GM12873 (cell line): ENCODE measurements around the gene CA5A.

Experiments used
- TF ChIP-seq, protein P1 (sequence below): IDR thresholded peaks from 2 replicates; pipeline ENCODE4 v1.5.1; 2012; ENCODE audit warnings: low read depth, mild to moderate bottlenecking, moderate library complexity, low read length, control low read depth; ENCODE audit not compliant: insufficient read depth; ENCODE audit errors: missing control alignments

The CA5A gene

DNA sequence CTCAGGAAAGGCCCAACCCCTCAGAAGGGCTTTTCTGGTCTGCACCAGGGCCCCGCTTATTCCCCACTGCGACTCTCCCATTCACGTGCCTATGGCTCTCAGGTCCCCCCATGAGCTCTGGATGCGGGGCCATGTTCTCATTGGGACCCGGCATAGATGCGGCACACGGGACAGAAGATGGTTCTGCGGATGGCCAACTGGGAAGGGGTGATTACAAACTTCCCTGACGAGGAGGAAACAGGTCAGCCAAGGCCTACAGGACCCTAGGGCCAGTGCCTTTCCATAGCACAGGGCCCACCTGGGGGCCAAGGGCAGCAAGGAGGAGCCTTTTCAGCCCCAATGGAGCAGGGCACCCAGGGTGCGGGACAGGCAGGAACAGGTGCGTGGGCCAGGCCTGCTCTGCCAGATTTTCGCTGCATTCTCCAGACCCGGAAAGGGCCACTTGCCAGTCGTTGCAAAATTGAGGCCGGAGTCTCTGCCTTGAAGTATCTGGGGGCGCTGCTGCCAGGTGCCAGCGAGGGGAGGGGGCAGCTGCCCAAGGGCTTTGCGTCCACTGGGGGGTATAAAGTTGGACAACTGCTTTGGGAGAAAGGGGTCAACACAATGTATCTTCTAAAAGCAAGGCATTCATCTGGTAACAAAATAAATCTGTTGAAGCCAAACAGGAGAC, 87.5 kb downstream of the CA5A start:
- TF ChIP-seq, protein P1, sequence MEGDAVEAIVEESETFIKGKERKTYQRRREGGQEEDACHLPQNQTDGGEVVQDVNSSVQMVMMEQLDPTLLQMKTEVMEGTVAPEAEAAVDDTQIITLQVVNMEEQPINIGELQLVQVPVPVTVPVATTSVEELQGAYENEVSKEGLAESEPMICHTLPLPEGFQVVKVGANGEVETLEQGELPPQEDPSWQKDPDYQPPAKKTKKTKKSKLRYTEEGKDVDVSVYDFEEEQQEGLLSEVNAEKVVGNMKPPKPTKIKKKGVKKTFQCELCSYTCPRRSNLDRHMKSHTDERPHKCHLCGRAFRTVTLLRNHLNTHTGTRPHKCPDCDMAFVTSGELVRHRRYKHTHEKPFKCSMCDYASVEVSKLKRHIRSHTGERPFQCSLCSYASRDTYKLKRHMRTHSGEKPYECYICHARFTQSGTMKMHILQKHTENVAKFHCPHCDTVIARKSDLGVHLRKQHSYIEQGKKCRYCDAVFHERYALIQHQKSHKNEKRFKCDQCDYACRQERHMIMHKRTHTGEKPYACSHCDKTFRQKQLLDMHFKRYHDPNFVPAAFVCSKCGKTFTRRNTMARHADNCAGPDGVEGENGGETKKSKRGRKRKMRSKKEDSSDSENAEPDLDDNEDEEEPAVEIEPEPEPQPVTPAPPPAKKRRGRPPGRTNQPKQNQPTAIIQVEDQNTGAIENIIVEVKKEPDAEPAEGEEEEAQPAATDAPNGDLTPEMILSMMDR = no peak

DNA sequence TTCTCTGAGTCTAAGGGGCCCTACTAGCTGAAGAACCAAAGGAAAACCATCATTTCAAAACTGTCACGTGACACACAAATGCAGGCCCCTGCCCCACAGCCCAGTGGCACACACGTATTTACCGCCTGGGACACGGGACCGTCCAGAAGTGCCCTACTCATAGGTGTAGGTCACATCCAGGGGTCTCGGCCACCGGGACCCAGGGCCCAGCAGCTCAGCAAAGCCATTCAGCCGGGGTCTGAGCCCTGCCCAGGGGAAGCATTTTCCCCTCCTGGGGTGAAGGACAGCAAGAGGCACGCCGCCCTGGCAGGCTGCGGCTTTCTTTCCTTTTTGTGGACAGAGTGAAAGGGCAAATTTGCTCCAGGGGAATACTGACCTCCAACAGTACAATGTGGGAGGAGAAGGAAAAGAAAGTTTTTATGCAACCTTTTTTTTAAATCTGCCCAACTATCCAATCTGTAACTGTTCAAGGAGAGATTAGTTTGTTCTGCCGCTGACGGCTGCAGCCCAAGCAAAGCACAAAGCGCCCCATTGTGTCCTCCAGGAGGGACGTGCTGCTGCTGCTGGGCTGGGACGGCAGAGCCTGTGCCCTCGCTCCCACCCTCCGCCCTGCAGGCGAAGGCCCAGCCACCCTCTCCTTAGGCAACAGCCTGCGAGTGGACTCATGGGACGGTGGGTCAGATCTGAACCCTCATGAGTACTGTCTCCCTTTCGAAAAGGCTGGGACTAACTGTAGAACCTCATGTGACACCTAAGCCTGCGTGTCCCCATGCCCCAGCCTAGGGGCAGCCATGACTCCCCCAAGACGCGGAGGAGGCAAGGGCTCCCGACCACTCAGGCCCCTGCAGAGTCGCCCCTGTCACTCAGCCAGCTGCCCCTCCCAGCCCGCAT, 88.3 kb downstream of the CA5A start:
- TF ChIP-seq, protein P1 = no peak

DNA sequence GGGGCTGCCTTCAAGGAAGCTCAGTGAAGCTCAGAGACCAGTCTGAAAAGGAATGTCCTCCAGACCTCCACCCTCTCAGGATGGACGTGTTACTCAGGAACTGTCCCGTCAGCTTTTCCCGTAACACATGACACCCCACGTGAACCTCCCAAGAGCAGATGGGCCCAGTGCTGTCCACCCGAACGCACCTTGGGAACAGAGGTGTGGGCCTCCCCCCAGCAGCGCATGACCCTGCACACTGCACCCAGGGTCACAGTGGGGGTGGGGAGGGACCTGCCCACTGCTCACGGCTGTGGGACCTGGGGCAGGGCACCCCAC, 88.9 kb downstream of the CA5A start:
- TF ChIP-seq, protein P1 = no peak

DNA sequence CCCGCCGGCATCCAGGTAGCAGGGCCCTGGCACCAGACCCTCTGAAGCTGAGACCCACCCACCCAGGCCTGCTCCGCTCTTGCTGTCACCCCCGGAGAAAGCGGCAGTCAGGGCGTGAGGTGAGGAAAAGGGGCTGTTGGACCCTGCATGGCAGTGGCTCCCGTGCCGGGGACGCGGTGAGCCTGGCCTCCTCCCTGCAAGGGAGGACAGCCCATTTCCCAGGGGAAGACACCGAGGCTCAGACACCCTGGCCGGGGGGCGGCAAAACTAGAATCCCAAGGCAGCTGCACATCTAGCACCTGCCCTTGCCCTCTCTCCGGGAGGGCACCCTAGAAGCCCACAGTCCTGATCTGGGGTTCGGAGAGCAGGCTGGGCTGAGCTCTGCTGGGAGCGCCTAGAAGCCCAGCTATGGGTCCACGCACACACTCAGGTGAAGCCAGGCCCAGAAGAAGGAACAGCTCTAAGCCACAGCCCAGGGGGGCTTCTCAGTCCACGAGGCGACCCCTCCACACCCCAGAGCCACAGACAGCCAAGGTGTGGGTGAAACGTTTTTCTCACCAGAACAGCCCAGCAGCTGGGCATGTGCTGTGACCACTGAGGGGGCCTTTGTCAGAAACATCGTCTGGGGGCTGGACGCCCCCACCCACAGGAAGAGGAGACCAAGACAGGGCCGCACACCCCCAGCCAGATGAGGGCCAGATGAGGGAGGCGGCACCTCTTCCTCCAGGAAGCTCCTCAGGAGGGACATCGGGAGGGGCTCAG, 89.4 kb downstream of the CA5A start:
- TF ChIP-seq, protein P1 = no peak

DNA sequence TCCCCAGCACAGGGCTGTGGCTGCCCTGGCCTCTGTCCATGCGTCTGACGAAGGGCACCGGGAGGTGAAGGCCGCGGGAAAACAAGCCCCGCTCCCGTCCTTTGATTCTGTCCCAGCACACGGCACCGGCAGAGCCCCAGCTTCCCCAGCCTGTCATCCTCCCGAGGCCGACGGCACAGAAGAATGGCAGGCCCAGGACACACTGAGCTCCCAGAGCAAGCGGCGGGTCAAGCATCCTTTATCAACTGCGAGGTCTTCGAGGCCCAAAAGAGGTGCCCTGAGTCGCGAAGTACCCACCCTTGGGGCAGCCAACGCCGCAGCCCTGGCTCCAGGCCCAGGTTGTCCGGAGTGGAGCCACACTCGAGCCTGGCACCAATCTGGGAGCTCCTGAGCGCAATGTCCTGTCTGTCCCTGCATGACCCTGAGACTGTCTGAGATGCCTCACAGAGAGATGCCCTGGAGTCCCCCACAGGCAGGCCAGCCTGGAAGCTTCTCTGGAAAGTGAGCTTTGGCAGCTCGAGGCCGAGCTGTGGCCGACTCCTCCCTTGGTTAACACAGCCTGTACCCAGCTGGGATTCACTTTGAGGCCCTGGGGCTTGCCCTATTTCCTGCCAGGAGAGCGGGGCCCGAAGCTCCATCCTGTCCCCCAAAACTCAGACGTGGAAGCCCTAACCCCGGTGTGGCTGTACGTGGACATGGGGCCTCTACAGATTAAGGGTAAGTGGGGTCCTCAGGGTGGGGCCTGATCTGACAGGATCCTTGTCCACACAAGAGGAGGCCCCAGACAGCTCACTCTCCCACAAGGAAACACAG, 90.3 kb downstream of the CA5A start:
- TF ChIP-seq, protein P1 = no peak

GRCh38 chr16:87845213-87845612, 91.1 kb downstream of the CA5A start:
- TF ChIP-seq, protein P1 = no peak
